Spleen (tissue), 11 donors: ENCODE data around the gene TBC1D22A. TPM values are rescaled to one million over a fixed set of nuclear protein-coding genes. Genes with fewer than 3 reads are reported as not detected.
A peak's percentile ranks its signal among the peaks of the same experiment; 100 is the strongest.

Experiments used
- DNase-seq: peaks from one replicate; pipeline ENCODE4 v3.0.0-alpha.2; 2020
- H3K27ac ChIP-seq, 8 donors: fragments of 200-600 bp; sonication (generic) in 7 of 8; 1 replicate in 4 of 8; 2 replicates in 4 of 8; pipeline versions ENCODE4 v1.5.0 to v1.8.0; 2016 to 2021; ENCODE audit warnings: inconsistent platforms in 4 of 8, mild to moderate bottlenecking in 4 of 8, moderate library complexity in 1 of 8
- H3K27me3 ChIP-seq, 7 donors: fragments of 200-600 bp; sonication (generic) in 6 of 7; replicated peaks in 1 of 7; 1 replicate in 4 of 7; 2 replicates in 3 of 7; pipeline versions ENCODE4 v1.5.0 to v1.8.0; 2016 to 2021; ENCODE audit warnings: inconsistent platforms in 3 of 7, mild to moderate bottlenecking in 1 of 7
- H3K36me3 ChIP-seq, 6 donors: fragments of 200-600 bp; sonication (generic) in 5 of 6; 1 replicate in 4 of 6; 2 replicates in 2 of 6; pipeline versions ENCODE4 v1.5.0 to v1.8.0; 2016 to 2021; ENCODE audit warnings: inconsistent platforms in 2 of 6
- H3K4me1 ChIP-seq, 6 donors: fragments of 200-600 bp; sonication (generic) in 5 of 6; 1 replicate in 3 of 6; 2 replicates in 3 of 6; pipeline versions ENCODE4 v1.5.0 to v1.8.0; 2016 to 2021; ENCODE audit warnings: inconsistent platforms in 3 of 6
- H3K4me3 ChIP-seq, 8 donors: fragments of 200-600 bp; sonication (generic) in 7 of 8; 1 replicate in 4 of 8; 2 replicates in 4 of 8; pipeline versions ENCODE4 v1.5.0 to v1.8.0; 2016 to 2021; ENCODE audit warnings: inconsistent platforms in 4 of 8, mild to moderate bottlenecking in 4 of 8, moderate library complexity in 2 of 8
- H3K9me3 ChIP-seq, 8 donors: fragments of 200-600 bp; sonication (generic) in 7 of 8; 1 replicate in 4 of 8; 2 replicates in 4 of 8; pipeline versions ENCODE4 v1.5.0 to v1.8.0; 2016 to 2021; ENCODE audit warnings: inconsistent platforms in 4 of 8
- POLR2A ChIP-seq, 3 donors: fragments of 450-650 bp; IDR thresholded peaks; one replicate each; pipeline ENCODE4 v1.5.1; 2017; ENCODE audit warnings: antibody characterized with exemption in 3 of 3, mild to moderate bottlenecking in 1 of 3
- POLR2AphosphoS5 ChIP-seq, 3 donors: sonication (generic); formaldehyde crosslinking; IDR thresholded peaks; one replicate each; pipeline ENCODE4 v1.5.1; 2017; ENCODE audit warnings: antibody characterized with exemption in 3 of 3
- WGBS, 5 donors: extraction: QIAGEN DNeasy Blood & Tissue Kit in 3 of 5; methylation state at CpG; one replicate each; pipeline versions ENCODE4 v1.1.5 to v1.1.7; 2013 to 2018; 5-methylcytosine and 5-hydroxymethylcytosine counted together
- intact Hi-C: fragments of 100-400 bp; cut with DNase I; formaldehyde crosslinking; loops from one replicate; pipeline ENCODE4 v1.15.0; 2023; ENCODE audit warnings: low total_unique reads
- polyA plus RNA-seq, 3 donors: library from polyadenylated mRNA; stranded (reverse); fragments of 200-250 nt; gene quantifications; one replicate each; pipeline ENCODE4 v1.2.1, GENCODE V29; 2013
- total RNA-seq, 7 donors: library from RNA; depleted of rRNA in 3 of 7; stranded (reverse); fragments of >200 nt in 3 of 7; fragmentation: NEBNext Ultra II Directional in 4 of 7; extraction: Animal tissue kit (Norgen Biotek cat#: 25700) in 4 of 7; gene quantifications; one replicate each; pipeline versions ENCODE4 v1.1.0 to v1.2.1, GENCODE V29; 2016 to 2021
- TF ChIP-seq, protein P1 (sequence below), 11 experiments: fragments of 200-600 bp in 7 of 11; fragments of 450-650 bp in 4 of 11; sonication (generic) in 4 of 11; IDR thresholded peaks in 8 of 11; conservative IDR thresholded peaks in 3 of 11; 1 replicate in 7 of 11; 2 replicates in 4 of 11; pipeline versions ENCODE4 v1.4.0 to v1.8.0; 2016 to 2021; ENCODE audit warnings: antibody characterized with exemption in 11 of 11, inconsistent platforms in 4 of 11, mild to moderate bottlenecking in 1 of 11
- donor health status: healthy with polysubstance abuse.
- donor health status: DM: no; HTN: no; CAD: no; lungs with moderate emphysema.
- donor health status: DM: no; HTN: no; CAD: no.
- donor health status: Bipolar disorder and iron deficiency.
- donor health status: healthy.
- donor health status: DM: no; HTN: no; CAD: no.
- donor health status: DM: yes; HTN: yes; CAD: no.

TBC1D22A gene
- total and polyA plus RNA-seq, 10 donors = 17.2 to 66.9 (median 49.6) TPM

DNA sequence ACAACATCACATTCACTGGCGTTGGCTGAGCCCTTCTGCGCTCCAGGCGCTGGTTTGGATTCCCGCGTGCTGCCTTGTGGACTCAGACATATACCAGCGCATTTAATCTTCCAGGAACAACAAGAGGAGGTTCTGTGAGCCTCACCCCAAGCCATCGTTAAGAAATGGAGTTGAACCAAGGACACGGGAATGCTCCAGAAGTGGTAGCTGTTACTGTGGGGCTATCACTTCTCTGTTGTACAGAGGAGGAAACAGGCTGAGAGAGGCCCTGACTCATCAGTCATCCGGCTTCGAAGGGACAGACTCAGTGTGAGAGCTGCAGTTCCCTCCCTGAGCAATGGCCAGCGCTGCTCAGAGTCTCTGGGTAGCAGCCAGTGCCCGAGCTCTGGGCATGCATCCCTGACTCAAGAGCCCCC is 291.3 kb downstream of the TBC1D22A start:
- H3K36me3 ChIP-seq = peaks cover 0 to 72% (median 7%) of the 10 kb centered on the region in 6 donors
- 80 to 88% (median 81%) methylated on average over 12 of the region's 12 CpGs for WGBS, 5 donors
- no peaks in the 10 kb centered on the region for H3K27me3 ChIP-seq
- H3K4me1 ChIP-seq = peaks cover 0 to 36% (median 6%) of the 10 kb centered on the region in 6 donors
- H3K4me3 ChIP-seq = no peak overlapping the region
- no peaks in the 10 kb centered on the region for H3K9me3 ChIP-seq
- intact Hi-C loops = no loop called here
- H3K27ac ChIP-seq = no peak overlapping the region
- peak; percentile 49 for DNase-seq
- TF ChIP-seq POLR2A (IDR thresholded peaks at IDR 0.05) (no peak), POLR2AphosphoS5 (IDR thresholded peaks at IDR 0.05) (no peak)
- TF ChIP-seq, protein P1, sequence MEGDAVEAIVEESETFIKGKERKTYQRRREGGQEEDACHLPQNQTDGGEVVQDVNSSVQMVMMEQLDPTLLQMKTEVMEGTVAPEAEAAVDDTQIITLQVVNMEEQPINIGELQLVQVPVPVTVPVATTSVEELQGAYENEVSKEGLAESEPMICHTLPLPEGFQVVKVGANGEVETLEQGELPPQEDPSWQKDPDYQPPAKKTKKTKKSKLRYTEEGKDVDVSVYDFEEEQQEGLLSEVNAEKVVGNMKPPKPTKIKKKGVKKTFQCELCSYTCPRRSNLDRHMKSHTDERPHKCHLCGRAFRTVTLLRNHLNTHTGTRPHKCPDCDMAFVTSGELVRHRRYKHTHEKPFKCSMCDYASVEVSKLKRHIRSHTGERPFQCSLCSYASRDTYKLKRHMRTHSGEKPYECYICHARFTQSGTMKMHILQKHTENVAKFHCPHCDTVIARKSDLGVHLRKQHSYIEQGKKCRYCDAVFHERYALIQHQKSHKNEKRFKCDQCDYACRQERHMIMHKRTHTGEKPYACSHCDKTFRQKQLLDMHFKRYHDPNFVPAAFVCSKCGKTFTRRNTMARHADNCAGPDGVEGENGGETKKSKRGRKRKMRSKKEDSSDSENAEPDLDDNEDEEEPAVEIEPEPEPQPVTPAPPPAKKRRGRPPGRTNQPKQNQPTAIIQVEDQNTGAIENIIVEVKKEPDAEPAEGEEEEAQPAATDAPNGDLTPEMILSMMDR (IDR thresholded peaks at IDR 0.05 in 8 of 11, conservative IDR thresholded peaks at IDR 0.05 in 3 of 11) = no peak

- TF ChIP-seq POLR2AphosphoS5 (IDR thresholded peaks at IDR 0.05) (peak in 1 of 3 donors; percentile 47), POLR2A (IDR thresholded peaks at IDR 0.05) (no peak)
- TF ChIP-seq, protein P1 (IDR thresholded peaks at IDR 0.05 in 8 of 11, conservative IDR thresholded peaks at IDR 0.05 in 3 of 11) = no peak
- Histone ChIP-seq H3K9me3 (no peaks in the 10 kb centered on the region), H3K27me3 (no peaks in the 10 kb centered on the region), H3K4me3 (no peak overlapping the region), H3K36me3 (peaks cover 0 to 79% (median 9%) of the 10 kb centered on the region in 6 donors), H3K27ac (no peak overlapping the region), H3K4me1 (peaks cover 0 to 29% (median under 1%) of the 10 kb centered on the region in 6 donors)
- intact Hi-C loops = no loop called here
- 94 to 97% (median 96%) methylated on average over 28 of the region's 28 CpGs for WGBS, 5 donors
- DNase-seq = peak; percentile 31
Measured at GRCh38 chr22:47054231-47055072, 292.0 kb downstream of the TBC1D22A start.

- Histone ChIP-seq H3K27me3 (no peaks in the 10 kb centered on the region), H3K27ac (no peak overlapping the region), H3K4me1 (peaks cover 0 to 25% (median 0%) of the 10 kb centered on the region in 6 donors), H3K9me3 (no peaks in the 10 kb centered on the region), H3K4me3 (no peak overlapping the region), H3K36me3 (peaks cover 0 to 85% (median 9%) of the 10 kb centered on the region in 6 donors)
- WGBS, 5 donors = 93 to 100% (median 97%) methylated on average over 5 of the region's 5 CpGs
- no peak for TF ChIP-seq POLR2AphosphoS5 (IDR thresholded peaks at IDR 0.05)
- TF ChIP-seq, protein P1 (IDR thresholded peaks at IDR 0.05 in 8 of 11, conservative IDR thresholded peaks at IDR 0.05 in 3 of 11) = no peak
- no peak for TF ChIP-seq POLR2A (IDR thresholded peaks at IDR 0.05)
- intact Hi-C loops = no loop called here
- peak; percentile 35 for DNase-seq
Measured at GRCh38 chr22:47055073-47055355, 292.6 kb downstream of the TBC1D22A start.

- 94 to 97% (median 96%) methylated on average over 4 of the region's 4 CpGs for WGBS, 5 donors
Measured at GRCh38 chr22:47055461-47055860, 293.0 kb downstream of the TBC1D22A start.

More at GRCh38 chr22:47055461-47055860, 293.0 kb downstream of the TBC1D22A start:
- no peak overlapping the region for H3K27ac ChIP-seq
- no peaks in the 10 kb centered on the region for H3K27me3 ChIP-seq
- peaks cover 0 to 25% (median 0%) of the 10 kb centered on the region in 6 donors for H3K4me1 ChIP-seq
- no peak overlapping the region for H3K4me3 ChIP-seq
- H3K36me3 ChIP-seq = peaks cover 0 to 90% (median 9%) of the 10 kb centered on the region in 6 donors
- peak; percentile 19 for DNase-seq
- intact Hi-C loops = no loop called here
- H3K9me3 ChIP-seq = no peaks in the 10 kb centered on the region
- no peak for TF ChIP-seq POLR2A (IDR thresholded peaks at IDR 0.05)
- TF ChIP-seq POLR2AphosphoS5 (IDR thresholded peaks at IDR 0.05) = no peak
- TF ChIP-seq, protein P1 (IDR thresholded peaks at IDR 0.05 in 8 of 11, conservative IDR thresholded peaks at IDR 0.05 in 3 of 11) = no peak
